Measurements from ENCODE around the gene SOCS7.

Gene SOCS7

GRCh38 chr17:38324141-38324697 is 27.4 kb upstream of the SOCS7 start:
- DNase-seq (ENCODE audit: insufficient read length, low spot score), result no peak
- no peak for FAIRE-seq
- no peak for TF ChIP-seq CTCF (IDR thresholded peaks at IDR 0.05; ENCODE audit: insufficient read depth, missing control alignments)

GRCh38 chr17:38324772-38325171 is 26.9 kb upstream of the SOCS7 start:
- FAIRE-seq (no peak), DNase-seq (ENCODE audit: insufficient read length, low spot score) (no peak)
- no peak for TF ChIP-seq CTCF (IDR thresholded peaks at IDR 0.05; ENCODE audit: insufficient read depth, missing control alignments)

- no peak for DNase-seq (ENCODE audit: insufficient read length, low spot score)
- no peak for TF ChIP-seq CTCF (IDR thresholded peaks at IDR 0.05; ENCODE audit: insufficient read depth, missing control alignments)
- no peak for FAIRE-seq
These were observed 26.3 kb upstream of the SOCS7 start for GRCh38 chr17:38325221-38325851.

- DNase-seq (ENCODE audit: insufficient read length, low spot score) (no peak), FAIRE-seq (no peak)
- TF ChIP-seq CTCF (IDR thresholded peaks at IDR 0.05; ENCODE audit: insufficient read depth, missing control alignments), result no peak
These were observed 24.4 kb upstream of the SOCS7 start for GRCh38 chr17:38326996-38327792.

GRCh38 chr17:38327936-38328335 is 23.7 kb upstream of the SOCS7 start:
- FAIRE-seq, result no peak
- DNase-seq (ENCODE audit: insufficient read length, low spot score), result no peak
- TF ChIP-seq CTCF (IDR thresholded peaks at IDR 0.05; ENCODE audit: insufficient read depth, missing control alignments), result no peak

- FAIRE-seq (no peak), DNase-seq (ENCODE audit: insufficient read length, low spot score) (no peak)
- no peak for TF ChIP-seq CTCF (IDR thresholded peaks at IDR 0.05; ENCODE audit: insufficient read depth, missing control alignments)
These were observed 23.0 kb upstream of the SOCS7 start for GRCh38 chr17:38328620-38329019.

- TF ChIP-seq CTCF (IDR thresholded peaks at IDR 0.05; ENCODE audit: insufficient read depth, missing control alignments), result no peak
- DNase-seq (ENCODE audit: insufficient read length, low spot score) (no peak), FAIRE-seq (no peak)
These were observed 22.4 kb upstream of the SOCS7 start for GRCh38 chr17:38329284-38329683.

Measured in D721Med (cell line).